GM18511 (cell line): ENCODE results near the gene SERTAD4.

Experiments used
- ATAC-seq: cut with Tn5 transposase; IDR thresholded peaks from one replicate; pipeline ENCODE4 v1.9.1; 2021; ENCODE audit warnings: mild to moderate bottlenecking, moderate library complexity; ENCODE audit not compliant: unreplicated experiment

Gene SERTAD4

DNA sequence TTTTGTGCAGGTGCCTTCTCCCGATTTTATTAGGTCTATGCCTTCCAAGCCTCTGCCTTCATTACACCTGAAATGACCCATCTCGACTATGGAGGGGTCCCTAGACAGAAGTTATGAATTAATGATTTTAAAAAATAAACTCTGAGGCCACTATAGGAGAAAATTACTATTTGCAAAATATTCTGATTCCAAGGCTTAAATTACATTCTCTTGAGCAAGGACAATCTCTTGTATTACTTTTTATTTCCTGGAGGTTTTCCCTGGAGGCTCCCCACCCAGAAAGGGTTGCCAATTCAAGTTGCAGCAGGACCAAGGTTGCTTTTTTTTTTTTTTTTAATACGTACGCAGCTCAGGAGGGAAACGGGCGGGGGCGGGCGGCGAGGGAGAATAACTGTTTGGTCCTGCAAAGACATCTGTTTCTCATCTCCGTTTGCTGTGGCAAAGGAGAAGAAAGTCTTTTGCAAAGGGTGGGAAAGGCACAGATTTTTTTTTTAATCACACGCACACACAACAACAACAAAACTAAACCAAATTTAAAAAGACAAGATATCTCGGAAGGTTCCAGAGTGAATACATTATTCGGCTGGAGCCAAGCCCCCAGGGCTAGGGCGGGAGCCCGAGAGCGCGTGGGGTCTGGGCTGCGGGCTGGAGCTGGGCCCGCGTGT is 618 bp upstream of the SERTAD4 start:
- no peak for ATAC-seq

- no peak for ATAC-seq
These were observed 559 bp downstream of the SERTAD4 start for GRCh38 chr1:210233216-210233494.

GRCh38 chr1:210233495-210234328 is 1.1 kb downstream of the SERTAD4 start:
- ATAC-seq: no peak

- ATAC-seq: no peak
These were observed 1.7 kb downstream of the SERTAD4 start for GRCh38 chr1:210234329-210234757.

- no peak for ATAC-seq
These were observed 2.9 kb downstream of the SERTAD4 start for GRCh38 chr1:210235363-210236053.

GRCh38 chr1:210236386-210236839 is 3.8 kb downstream of the SERTAD4 start:
- no peak for ATAC-seq

DNA sequence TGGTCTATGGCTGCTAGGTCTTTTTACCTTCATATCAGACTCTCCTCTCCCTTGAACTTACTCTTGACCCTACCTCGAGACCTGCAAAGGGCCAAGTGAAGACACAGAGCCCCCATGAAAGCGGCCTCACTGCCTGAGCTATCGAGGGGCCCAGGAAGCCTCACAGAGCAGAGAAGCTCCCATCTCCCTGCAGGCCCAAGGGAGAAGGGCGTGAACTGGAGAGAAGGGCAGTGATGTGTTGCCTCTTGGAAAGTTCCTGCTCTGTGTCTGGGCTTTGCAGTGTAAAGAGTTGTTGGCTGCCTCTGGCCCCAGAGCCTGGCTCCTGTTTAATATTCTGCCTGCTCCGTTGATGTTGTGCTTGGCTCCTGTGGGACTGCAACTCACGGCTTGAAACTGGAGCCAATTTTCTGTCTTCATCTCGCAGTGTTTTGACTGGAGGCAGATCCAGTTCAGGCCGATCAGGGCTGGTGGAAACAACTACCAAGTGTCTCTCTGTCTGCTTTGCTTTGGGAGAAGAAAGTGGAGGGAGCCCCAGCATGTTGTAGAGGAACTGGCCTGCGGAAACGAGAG is 4.3 kb downstream of the SERTAD4 start:
- ATAC-seq: no peak

- ATAC-seq: no peak
These were observed 4.9 kb downstream of the SERTAD4 start for GRCh38 chr1:210237479-210237878.

DNA sequence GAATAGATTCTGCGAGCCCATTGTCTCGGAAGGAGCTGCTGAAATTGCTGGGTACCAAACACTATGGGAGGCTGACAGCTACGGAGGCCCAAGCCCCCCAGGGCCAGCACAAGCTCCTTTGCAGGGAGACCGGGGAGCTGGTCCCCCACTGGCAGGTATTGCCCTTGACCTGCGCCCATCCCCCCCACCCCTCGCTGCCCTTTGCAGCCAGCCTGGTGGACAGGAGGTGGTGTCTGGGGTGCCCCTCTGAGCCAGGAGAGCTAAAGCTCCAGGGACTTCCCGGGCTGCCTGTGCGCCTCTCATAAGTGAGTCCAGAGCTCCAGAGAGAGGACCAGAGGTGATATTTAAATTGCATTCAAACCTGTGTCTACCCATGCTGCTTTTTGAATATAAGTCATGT is 5.4 kb downstream of the SERTAD4 start:
- ATAC-seq: no peak

GRCh38 chr1:210239349-210240111 is 6.9 kb downstream of the SERTAD4 start:
- ATAC-seq: no peak

DNA sequence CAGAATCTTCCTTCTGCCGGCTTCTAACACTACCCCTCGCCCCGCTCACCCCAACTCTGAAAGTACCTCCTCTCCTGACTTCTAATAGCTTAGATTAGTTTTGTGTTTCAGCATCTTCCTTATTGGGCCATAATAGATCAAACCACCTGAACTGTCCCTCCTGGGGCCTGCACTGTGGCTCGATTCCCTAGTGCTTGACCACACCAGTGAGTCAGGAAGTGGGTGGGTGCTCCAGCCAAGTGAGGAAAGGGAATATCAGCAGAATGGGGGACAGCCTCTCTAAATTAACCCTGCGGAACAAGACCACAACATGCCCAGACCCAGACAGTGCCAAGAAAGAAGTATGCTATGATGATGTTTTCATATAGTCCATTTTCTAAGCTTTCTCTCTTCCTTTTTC is 8.5 kb downstream of the SERTAD4 start:
- no peak for ATAC-seq

GRCh38 chr1:210244746-210245367 is 12.3 kb downstream of the SERTAD4 start:
- ATAC-seq: no peak

GRCh38 chr1:210246447-210246846 is 13.9 kb downstream of the SERTAD4 start:
- peak; percentile 51 for ATAC-seq

DNA sequence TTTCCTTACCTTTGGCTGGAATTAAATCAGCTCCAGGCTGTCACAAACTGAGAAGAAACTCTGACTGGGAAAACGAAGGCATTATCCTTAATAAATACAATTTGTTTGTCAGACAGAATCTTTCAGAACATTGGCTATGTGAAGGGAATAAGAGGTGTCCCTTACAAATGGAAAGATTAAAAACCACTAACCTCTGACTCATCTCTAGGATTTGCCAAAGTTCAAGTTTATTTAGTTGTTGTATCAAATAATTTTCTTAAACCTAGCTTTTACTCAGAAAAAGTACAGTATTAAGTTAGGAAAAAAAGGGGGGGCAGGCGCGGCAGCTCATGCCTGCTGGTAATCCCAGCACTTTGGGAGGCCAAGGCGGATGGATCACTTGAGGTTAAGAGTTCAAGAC is 15.7 kb downstream of the SERTAD4 start:
- no peak for ATAC-seq

- ATAC-seq: peak; percentile 26
These were observed 18.0 kb downstream of the SERTAD4 start for GRCh38 chr1:210250665-210250997.

DNA sequence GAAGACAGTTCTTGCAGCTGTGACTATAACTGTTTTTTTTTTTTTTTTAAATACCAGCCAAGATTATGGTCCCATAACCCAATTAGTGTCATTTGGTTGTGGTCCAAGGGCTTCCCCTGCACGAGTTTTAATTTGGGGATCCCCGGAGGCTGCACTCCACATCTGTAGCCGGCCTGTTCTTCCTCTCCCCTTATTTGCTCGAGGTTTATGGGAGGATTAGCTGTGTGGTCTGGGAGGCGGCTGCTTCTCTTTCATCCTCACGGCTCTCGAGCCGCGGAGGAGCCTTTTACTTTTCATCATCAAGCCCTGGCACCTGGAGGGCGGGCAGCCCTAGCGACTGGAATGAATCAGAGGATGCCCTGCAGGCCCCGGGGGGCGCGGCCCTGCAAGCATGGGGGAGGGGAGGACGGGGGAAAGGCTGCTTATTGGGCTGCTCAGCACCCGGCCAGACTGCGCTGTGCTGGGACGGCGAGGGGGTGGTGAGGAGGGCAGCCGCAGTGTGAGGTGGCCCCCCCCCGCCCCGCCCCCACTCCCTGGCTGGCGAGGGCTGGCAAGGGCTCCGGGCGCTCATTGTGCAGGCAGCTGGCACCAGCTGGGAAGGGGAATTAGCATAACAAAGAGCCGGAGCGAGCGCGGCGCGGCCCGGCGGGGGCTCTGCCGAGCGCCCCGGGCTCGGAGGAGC is 18.5 kb downstream of the SERTAD4 start:
- ATAC-seq: peak; percentile 38

DNA sequence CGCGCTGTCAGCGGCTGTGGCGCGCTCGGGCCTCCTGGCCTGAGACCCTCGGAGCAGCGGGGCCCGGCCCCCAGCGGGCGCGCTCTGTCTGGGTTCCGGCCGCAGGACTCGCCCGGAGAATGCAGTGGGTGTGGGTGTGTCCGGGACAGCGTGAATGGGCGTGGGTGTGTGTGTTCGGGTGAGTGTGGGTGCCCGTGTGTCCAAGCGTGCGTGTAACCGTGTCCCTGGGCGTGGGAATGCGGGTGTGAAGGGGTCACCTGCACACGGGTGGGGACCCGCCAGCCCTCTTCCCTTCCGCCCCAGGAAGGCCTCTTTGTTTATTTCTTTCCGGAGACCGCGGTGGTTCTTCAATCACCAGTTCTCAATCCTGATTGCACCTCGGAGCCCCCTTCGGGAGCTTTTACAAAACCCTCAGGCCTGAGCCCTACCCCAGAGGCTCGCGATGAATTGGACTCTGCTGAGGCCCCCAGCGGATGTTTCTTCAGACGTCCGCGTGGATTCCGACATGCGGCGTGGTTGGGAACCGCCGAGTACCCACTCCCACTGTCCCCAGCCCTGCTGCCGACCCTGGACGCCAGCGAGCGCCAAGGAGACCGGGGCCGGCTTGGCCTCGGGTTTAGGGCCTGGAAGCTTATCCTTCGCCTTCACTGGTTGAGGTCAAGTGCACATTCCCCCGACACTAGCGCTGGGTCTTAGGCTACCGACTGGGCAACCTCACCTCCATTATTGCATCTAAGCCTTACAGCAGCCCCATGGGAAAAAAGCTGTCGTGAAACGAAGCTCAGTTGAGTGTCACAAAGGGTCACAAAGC is 19.3 kb downstream of the SERTAD4 start:
- peak; percentile 26 for ATAC-seq

DNA sequence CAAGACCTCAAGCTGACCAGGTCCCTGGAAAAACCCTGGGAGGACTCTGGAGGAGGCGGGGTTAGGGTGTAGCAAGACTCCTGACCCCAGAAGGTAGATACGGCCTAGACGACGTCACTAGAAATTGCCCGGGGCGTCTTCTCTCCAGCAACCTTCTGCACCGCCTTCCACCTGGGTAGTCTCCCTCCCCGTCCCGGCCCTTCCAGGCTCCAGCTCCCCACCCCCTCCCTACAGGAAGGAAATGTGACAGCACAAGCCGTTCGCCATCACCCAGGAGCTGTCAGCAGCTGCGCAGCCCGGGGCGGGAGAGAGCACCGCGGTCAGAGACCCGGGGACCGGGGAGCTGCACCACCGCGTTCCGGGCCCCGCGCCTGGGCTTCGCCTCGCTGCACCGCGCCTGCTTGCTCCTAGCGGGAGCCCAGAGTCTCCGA is 20.0 kb downstream of the SERTAD4 start:
- ATAC-seq: no peak

DNA sequence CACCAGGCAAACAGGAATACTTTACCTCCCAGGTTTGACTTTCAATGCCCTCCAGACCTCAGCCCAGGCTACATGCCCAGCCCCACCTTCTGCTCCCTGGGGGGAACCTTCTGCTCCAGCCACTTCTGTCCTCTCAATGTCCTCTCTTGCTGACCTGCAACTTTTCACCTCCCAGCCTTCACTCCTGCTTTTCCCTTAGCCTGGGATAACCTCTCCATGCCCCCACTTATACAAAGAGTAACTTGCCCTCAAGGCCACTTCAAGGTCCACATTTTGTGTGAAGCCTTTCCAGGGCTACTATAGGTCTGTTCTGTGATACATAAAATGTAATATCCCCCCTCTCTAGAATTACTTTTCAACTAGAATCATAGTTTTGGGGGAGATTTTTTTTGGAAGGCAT is 21.7 kb downstream of the SERTAD4 start:
- no peak for ATAC-seq
